ENCODE measurements around the gene CIPC. TPM values are rescaled to one million over a fixed set of nuclear protein-coding genes. Genes with fewer than 3 reads are reported as not detected.

Gene CIPC, protein sequence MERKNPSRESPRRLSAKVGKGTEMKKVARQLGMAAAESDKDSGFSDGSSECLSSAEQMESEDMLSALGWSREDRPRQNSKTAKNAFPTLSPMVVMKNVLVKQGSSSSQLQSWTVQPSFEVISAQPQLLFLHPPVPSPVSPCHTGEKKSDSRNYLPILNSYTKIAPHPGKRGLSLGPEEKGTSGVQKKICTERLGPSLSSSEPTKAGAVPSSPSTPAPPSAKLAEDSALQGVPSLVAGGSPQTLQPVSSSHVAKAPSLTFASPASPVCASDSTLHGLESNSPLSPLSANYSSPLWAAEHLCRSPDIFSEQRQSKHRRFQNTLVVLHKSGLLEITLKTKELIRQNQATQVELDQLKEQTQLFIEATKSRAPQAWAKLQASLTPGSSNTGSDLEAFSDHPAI
- 15.0 and 15.9 TPM in 2 replicates for total RNA-seq

DNA sequence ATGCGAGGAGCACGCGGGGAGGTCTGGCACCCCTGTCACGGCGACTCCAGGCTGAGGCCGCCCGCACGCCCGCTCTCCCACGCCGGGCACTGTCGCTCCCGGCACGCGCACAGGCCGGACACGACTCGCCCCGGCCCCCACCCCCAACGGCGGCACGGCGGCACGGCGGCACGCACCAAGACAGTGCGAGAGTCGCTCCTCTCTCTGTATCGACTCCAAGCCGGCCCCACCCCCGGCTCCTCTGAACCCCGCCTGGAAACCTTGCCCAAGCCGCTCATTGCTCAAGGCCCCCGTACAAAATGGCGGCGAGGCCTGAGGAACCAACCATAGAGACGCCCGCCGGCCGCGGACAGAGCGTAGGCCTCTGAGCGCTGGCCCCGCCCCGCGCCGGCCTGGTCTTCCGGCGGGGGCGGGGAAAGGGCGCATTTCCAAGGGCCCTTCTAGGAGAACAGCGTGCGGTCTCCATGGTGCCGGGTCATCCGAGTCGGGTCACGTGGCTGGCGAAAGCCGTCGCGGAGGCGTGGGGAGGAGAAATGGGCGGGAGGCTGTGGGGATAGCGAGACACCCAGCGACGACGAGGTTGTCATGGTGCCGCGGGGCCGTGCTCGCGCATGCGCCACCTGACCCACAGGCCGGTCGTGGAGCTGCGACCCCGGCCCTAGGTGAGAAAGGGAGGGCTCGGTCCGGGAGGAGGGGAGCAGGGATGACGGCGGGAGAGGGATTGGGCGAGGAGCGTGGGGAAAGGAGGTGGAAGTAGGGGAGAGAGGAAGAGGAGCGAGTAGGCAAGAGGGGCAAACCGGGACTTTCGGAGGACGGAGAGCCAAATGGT is at the start of gene CIPC:
Gene CIPC, plus strand, starts transcription at position 559 of the 829 bp plus-strand sequence. CDS start 7,451 bp downstream, outside the sequence.
- peak; percentile 96 for DNase-seq (ENCODE audit: low read depth, low spot score)

DNA sequence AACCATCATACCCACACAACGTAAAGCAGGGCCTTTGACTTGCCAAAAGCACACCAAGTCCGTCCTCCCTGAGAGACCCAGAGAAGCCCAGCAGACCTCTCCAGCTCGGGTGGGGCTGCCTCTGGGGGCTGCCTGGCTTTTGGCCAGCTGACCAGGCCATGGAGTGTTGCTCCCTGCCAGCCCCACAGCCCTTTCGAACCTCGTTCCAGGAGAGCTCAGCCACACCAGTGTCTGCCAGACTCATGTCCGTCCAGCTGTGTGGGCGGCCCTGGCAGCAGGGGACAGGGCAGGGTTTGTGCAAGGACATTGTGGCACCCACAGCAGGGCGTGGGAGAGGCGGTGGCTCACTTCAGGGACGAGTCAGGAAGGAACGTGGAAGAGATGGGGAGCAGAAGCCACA is 46.9 kb upstream of the CIPC start:
- DNase-seq (ENCODE audit: low read depth, low spot score), result no peak

DNA sequence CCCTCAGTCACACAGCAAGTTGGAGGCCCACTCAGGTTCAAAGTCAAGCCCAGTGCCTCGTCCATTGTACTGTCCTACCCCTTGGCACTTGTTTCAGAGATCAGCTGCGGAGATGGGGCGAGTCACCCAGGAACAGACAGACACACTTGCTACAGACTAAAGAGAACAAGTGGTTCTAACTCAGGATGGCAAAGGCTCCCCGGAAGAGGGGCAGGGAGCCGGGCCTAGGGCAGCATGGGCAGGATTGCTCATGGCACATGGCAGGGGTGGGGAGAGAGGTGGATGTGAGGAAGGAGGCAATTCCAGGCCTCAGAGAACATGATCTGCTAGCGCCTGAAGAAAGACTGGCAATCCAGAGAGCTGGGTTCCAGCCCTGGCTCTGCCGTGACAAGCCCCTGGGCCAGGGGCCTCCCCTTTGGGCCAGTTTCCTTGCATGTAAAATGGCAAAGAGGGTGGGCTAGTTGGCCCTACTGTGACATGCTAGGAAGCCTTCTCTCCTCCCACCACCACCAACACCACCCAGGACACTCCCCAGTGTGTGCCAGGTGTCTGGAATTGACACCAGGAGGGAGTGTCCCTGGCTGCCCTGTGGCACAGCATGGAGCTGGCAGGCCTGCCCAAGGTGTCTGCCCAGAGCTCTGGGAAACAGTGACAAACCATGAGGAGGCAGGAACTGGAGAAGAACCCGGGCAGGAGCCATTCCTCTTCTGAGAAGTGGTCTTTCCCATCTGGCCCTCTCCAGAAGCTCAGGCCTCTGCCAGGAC is 45.6 kb upstream of the CIPC start:
- no peak for DNase-seq (ENCODE audit: low read depth, low spot score)

DNA sequence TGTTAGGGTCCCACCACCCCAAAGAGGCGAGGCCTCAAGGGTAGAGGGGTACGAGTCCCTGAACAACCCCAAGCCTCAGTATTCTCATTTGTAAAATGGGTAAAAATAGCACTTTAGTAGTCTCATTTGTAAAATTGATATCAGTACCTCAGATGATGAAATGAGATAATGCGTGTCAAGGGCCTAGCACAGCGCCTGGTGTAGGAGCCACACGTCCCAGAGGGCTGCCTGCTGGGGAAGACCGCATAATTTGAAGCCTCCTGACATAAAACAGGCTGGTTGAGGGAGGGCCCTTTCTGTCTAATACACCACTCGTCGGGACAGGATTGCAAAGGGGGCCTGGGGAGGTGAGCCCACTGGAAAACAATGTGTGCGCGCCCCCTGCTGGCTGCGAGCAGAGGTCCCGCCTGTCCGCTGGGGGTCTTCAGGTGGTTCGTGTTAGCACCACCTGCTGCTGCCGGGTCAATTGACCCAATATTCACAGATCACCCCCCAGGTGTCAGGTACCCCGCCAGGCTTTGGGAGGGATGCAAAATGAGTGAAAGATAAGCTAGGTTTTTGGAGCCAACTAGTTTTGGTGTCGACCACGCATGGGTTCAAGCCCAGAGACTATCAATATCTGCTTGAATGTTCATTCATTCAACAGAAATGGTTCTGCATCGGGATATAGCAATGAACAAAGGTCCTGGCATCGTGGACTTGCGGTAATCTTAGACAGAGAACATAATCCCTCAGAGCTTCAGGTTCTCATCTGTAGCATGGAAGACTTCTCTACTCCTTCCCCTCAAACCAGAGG is 44.8 kb upstream of the CIPC start:
- no peak for DNase-seq (ENCODE audit: low read depth, low spot score)

DNA sequence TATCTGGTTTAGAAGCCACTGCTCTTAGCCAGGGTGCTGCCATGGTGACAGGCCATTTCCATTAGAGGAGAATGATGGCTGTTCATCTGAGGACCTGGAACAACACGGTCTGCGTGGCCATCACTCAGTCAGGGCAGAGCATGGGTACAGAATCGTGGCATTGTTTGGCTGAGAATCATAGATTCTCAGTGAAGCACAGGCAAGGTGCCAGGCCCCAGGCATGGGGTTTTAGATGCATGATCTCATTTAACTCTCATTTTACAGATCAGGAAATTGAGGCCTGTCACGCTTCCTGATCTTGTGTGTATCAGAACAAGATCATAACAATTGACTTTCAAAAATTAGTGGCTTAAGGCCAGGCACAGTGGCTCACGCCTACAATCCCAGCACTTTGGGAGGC is 42.8 kb upstream of the CIPC start:
- DNase-seq (ENCODE audit: low read depth, low spot score), result peak; percentile 85

DNA sequence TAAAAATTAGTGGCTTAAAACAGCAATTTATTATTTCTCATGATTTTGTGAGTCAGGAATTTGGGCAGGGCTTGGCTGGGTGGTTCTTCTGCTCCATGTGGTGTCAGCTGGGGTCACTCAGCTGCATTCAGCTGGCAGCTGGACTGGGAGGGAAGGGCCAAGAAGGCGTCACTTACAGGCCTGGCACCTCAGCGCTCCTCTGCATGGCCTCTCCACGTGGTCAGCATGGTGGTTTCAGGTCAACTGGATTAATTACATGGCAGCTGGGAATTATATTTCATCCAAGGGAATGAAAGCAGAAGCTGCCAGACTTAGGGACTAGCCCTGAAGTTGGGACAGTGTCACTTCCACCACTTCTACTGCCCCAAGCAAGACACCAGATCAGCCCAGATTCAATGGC is 42.1 kb upstream of the CIPC start:
- DNase-seq (ENCODE audit: low read depth, low spot score), result no peak

DNA sequence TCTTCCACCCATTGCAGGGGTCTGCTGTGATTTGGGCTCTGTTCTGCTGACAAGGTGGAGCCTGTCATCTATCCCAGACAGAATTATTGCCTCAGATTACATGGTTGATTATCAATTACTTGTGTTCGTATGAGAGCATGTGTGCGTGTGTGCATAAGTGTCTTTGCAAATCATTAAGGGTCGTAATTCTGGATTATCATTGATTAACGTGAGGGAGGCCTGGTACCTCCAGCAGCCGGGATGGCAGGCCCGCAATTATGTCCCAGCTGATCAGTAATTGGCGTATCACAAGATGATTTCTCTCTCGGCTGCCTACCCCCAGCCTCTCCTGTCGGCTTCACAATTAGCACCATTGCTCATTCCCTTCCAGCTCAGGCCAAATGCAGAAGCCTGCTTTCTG is 39.9 kb upstream of the CIPC start:
- DNase-seq (ENCODE audit: low read depth, low spot score), result no peak

DNA sequence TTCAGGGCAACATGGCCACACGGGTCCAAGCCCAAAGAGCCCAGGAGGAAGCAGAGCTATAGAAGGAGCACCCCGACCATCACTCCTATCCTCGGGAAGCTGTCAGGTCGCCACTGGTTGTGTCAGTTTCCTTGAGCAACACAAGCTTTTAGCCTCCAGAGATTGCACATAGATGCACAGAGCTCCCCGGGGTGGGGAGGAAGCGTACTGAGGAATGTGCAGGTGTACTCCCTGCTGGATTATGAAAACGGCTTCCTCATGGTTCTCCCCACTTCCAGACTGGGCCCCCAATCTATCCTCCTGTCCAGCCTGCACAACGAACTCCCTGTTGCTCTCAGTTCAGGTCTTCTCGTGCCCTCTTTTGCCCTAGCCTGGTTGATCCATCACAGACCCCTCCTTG is 39.3 kb upstream of the CIPC start:
- DNase-seq (ENCODE audit: low read depth, low spot score), result no peak

DNA sequence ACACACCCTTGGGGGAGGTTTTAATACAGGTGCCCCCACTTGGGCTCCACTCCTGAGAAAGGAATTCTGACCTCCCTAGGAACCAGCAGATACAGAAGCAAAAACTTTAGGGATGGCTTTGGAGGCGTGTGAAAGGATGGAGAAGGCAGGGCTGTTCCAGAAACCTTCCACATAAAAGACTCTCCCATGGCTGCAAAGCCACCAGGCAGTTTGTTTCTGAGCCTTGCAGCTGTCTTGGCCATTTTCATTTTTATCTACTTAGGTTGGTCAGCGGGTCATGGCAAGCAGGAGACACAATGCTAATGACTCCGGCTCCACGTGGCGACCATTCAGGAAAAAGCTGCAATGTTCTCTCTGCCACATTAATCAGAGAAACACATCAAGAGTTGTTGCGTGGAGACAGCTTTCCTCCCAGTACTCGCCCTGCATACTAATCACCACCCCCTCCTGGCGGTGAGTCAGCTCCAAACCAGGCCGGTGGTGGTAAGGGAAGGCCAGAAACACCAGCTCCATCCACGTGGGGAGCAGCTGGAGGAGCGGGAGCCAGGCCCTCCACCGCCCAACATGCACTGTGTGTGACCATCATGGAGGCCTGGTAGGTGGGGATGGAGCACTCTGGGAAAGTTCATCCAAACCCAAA is 38.7 kb upstream of the CIPC start:
- peak; percentile 82 for DNase-seq (ENCODE audit: low read depth, low spot score)

DNA sequence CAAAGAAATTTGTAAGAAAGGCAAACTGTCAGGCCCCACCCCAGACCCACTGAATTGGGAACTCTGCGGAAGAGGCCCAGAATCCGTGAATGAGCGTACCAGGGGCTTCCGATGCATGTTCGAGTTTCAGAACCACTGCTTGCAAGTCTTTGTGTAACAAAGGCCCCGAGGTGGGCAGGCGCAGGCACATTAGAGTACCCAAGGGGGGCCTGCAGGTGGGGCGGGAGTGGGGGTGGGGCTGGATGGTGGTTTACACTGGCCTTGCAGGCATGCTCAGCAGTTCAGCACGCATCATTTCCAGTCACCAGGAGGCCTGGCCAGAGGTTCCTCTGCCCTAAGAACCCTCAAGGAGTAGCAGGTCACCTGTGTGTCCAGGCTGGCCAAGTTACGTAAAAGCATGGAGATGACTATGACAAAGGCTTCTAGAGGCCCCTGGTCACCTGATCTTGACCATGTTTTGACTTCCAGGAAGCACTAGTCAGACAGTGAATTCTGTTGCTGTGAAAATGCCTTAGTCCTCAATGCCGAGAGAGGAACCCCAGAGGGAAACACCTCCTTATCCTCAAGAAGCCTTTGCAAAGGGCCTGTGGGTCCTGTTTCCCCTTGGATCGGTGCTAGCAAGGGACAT is 36.3 kb upstream of the CIPC start:
- no peak for DNase-seq (ENCODE audit: low read depth, low spot score)

DNA sequence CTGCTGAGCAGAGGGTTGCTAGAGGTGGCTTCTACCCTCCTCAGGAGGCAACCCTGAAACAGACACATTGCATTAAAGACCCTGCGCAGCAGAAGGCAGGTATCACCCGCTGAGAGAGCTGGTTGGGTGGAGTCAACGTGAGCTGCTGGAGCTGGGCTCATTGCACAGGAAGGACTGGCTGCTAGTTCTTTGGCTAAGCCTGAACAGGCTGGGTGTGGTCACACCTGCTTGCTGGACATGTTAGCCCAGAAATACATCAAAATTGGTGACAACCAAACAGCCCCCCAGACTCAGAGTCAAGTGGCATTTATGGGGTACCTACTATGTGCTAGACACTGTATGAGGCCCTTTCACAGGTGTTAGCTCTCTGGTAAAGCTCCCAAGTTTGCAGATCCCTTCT is 35.8 kb upstream of the CIPC start:
- DNase-seq (ENCODE audit: low read depth, low spot score), result no peak

DNA sequence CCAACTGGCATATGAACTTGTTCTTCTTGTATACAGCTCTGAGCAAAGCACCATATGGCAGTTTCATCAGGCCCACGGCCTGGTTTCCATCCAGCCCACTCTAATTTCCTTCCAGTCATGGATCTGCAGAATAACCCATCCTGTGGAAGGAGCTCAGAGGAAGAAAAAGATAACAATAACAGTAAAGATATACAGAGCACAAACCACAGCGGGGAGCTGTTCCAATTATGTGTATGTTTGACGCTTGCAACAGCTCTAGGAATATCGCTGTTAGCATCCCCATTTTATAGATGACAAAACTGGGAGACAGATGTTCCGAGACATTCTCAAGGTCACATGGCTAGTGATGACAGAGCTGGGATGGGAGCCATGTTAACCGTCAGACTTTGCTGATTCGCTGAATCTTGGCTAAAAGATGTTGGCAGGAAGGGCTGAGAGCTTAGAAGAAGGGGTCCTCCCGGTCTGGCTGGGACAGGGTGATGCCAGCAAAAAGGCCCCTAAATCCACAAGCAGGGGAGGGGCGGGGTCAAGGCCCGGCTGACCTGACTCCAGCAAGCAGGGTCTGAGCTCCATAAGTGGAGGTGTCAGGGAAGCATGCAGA is 34.4 kb upstream of the CIPC start:
- no peak for DNase-seq (ENCODE audit: low read depth, low spot score)

DNA sequence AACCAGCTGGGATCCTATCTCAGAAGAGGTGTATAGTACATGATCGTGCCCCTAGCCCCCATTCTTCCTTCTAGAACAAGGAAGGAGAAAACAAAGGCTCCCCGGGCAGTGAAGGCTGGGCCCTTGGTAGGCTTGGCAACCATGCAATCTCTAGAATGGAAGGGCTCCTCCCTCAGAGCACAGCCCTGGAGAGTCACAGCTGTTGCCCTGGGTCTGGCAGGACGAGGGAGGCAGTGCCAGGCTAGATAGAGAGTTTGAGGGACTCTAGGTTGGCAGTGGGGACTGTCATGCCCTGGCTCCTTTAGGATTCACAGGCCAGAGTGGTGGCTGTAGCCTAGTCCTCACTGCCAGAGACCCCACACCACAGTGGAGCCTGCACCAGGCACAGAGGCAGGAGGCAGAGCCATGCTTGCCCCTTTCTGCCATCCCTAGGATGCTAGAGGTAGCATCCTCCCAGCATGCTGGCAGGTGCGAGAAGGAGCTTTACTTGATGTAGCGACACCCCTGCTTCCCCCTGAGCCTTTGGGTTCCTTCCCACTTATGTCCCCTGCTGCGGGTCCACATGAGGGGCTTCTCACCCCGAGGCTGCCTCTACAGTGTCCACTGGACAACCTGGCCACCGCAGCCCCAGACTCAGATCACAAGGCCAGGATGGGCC is 33.4 kb upstream of the CIPC start:
- no peak for DNase-seq (ENCODE audit: low read depth, low spot score)

DNA sequence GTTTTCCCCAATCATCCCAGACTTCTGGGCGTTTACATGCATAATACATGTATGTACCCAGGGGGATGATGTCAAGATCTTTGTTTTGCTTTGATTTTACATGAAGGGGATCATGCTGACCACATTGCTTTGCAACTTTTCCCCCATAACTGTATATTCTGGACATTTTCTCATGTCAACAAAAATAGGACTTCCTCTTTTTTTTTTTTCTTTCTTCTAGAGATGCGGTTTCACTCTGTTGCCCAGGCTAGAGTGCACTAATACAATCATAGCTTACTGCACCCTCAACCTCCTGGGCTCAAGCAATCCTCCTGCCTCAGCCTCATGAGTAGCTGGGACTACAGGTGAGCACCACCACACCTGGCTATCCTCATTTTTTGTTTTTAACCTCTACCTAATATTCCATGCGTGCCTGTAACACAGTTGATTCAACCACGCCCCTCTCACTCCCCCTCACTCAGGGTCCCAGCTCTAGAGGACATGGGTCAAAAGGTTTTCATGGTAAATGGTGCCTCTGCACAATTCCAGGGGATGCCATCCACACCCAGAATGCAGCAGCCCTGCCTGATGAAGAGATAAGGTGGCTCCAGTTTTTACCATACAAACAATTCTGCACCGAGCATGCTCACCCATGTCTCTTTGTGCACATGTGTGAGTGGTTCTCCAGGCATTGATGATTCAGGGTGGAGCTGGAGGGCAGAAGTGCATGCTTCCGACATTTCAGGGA is 32.0 kb upstream of the CIPC start:
- no peak for DNase-seq (ENCODE audit: low read depth, low spot score)

DNA sequence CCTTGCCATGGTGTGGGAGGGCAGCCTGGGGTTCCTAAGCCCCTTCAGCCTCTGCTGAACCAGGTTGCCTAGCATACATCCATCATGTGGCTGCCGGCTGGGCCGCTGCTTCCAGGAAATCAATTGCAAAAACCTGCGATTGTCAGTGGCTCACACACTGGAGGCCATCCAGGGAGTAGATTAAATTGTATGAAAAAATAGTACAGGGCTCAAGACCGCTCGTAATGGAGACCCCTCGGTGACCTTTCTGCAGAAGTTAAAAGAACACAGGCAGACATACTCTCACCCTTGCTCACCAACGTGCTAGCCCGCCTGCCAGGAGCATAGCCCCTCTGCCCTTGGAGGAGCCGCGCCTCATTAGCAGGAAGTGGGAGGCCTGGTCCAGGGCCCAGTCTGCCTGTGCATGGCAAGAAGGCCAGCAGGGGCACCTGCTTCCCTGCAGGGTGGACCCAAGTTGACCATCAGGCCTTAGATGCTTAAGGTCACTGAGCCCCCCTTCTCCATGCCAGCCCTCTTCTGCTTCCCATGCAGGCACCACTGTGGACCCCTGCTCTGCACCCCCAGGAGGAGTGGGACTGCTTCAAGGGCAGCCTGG is 31.4 kb upstream of the CIPC start:
- DNase-seq (ENCODE audit: low read depth, low spot score), result no peak

DNA sequence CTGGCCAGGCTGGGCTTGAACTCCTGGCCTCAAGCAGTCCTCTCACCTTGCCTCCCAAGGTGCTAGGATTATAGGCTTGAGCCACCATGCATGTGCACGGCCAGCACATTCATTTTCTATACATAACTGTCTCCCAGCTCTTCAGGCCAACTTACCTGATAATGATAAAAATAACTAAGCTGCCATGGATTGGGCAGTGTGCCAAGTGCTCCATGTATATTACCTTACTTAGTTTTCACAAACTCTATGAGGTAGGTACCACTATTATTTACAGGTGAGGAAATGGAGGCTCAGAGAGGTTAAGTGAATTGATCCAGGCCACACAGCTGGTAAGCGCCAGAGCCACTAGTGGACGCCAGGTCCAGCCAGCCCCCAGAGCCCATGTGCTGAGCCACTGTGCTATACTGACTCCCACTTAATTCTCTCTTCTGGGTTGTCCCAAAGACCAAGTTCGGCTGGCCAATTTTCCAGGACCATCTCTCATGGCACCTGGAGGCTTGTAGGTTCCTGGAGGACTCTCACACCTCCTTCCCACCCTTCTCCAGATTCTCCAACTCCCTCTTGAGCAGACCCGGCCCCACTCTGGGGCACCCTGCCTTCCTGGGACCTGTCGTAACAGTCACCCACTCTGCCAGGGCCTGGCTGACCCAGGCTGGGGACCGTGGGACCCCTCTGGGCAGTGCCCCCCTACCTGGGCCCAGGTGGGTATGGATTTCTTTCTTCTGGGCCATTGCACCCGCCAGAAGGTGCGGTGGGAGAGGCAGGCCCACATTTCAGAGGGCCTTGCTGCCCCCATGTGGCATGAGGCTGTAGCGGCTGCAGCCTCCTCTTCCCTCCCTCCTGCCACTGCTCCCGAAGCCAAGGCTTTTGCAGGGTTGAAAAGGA is 30.2 kb upstream of the CIPC start:
- DNase-seq (ENCODE audit: low read depth, low spot score), result no peak

All from pulmonary artery endothelial cell (primary cell).